Thoracic aorta (tissue), 2 donors: ENCODE results near the gene FGGY. TPM values are rescaled to one million over a fixed set of nuclear protein-coding genes. Genes with fewer than 3 reads are reported as not detected.
"Not testable (repeated sequence)": the region's sequence is repeated elsewhere in the genome, so short reads cannot be mapped to it uniquely, and the experiment has no call there.

Experiments
- ATAC-seq: fragments of 150-250 bp; one replicate; pipeline ENCODE4 v1.8.0; 2017; ENCODE audit warnings: low read depth; ENCODE audit not compliant: insufficient number of reproducible peaks, low FRiP score
- DNase-seq: peaks from one replicate; pipeline ENCODE4 v3.0.0-alpha.2; 2020; ENCODE audit warnings: low spot score
- H3K27ac ChIP-seq, 2 donors: fragments of 200-600 bp; sonication (generic); 1 replicate in 1 of 2; 2 replicates in 1 of 2; pipeline ENCODE4 v1.5.1; 2016; ENCODE audit warnings: mild to moderate bottlenecking in 2 of 2, moderate library complexity in 2 of 2
- H3K27me3 ChIP-seq: fragments of 200-600 bp; sonication (generic); replicated peaks from 2 replicates; pipeline ENCODE4 v1.6.0; 2016; ENCODE audit warnings: mild to moderate bottlenecking; ENCODE audit not compliant: insufficient read depth
- H3K36me3 ChIP-seq: fragments of 200-600 bp; sonication (generic); one replicate; pipeline ENCODE4 v1.5.1; 2016
- H3K4me1 ChIP-seq, 2 donors: fragments of 200-600 bp; sonication (generic); 1 replicate in 1 of 2; 2 replicates in 1 of 2; pipeline versions ENCODE4 v1.5.1 to v1.6.0; 2016; ENCODE audit warnings: low read depth in 2 of 2, mild to moderate bottlenecking in 1 of 2; ENCODE audit not compliant: control insufficient read depth in 1 of 2
- H3K4me3 ChIP-seq: fragments of 200-600 bp; sonication (generic); 2 replicates; pipeline ENCODE4 v1.5.1; 2016; ENCODE audit warnings: mild to moderate bottlenecking
- H3K9me3 ChIP-seq: fragments of 200-600 bp; sonication (generic); 2 replicates; pipeline ENCODE4 v1.5.1; 2016
- total RNA-seq, 2 donors: library from RNA; depleted of rRNA; stranded (reverse); fragments of >200 nt; gene quantifications; one replicate each; pipeline versions ENCODE4 v1.1.0 to v1.2.3, GENCODE V29; 2016
- TF ChIP-seq, protein P1 (sequence below): fragments of 200-600 bp; sonication (generic); IDR thresholded peaks from one replicate; pipeline ENCODE4 v1.5.1; 2019; ENCODE audit warnings: antibody characterized with exemption

The FGGY gene
- total RNA-seq, 2 donors from 2014 or later = 6.5 to 9.9 TPM

DNA sequence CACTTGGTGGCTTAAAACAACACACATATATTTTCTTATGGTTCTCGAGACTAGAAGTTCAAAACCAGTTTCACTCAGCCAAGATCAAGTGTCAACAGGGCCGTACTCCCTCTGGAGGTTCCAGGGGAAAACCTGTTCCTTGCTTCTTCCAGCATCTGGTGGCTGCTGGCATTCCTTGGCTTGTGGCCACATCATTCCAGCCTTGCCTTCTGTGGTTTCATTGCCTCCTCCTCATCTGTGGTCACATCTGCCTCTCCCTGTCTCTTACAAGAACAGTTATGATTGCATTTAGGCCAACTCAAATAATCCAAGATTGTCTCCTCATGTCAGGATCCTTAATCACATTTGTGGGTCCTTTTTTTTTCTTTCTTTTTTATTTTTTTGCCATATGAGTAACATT, 277.2 kb downstream of the FGGY start:
- ATAC-seq (no peak), DNase-seq (no peak)
- Histone ChIP-seq H3K36me3 (no peaks in the 10 kb centered on the region), H3K9me3 (peaks cover 3% of the 10 kb centered on the region), H3K27ac (no peak overlapping the region), H3K4me1 (no peaks in the 10 kb centered on the region), H3K4me3 (no peak overlapping the region), H3K27me3 (no peaks in the 10 kb centered on the region)
- TF ChIP-seq, protein P1, sequence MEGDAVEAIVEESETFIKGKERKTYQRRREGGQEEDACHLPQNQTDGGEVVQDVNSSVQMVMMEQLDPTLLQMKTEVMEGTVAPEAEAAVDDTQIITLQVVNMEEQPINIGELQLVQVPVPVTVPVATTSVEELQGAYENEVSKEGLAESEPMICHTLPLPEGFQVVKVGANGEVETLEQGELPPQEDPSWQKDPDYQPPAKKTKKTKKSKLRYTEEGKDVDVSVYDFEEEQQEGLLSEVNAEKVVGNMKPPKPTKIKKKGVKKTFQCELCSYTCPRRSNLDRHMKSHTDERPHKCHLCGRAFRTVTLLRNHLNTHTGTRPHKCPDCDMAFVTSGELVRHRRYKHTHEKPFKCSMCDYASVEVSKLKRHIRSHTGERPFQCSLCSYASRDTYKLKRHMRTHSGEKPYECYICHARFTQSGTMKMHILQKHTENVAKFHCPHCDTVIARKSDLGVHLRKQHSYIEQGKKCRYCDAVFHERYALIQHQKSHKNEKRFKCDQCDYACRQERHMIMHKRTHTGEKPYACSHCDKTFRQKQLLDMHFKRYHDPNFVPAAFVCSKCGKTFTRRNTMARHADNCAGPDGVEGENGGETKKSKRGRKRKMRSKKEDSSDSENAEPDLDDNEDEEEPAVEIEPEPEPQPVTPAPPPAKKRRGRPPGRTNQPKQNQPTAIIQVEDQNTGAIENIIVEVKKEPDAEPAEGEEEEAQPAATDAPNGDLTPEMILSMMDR = no peak

DNA sequence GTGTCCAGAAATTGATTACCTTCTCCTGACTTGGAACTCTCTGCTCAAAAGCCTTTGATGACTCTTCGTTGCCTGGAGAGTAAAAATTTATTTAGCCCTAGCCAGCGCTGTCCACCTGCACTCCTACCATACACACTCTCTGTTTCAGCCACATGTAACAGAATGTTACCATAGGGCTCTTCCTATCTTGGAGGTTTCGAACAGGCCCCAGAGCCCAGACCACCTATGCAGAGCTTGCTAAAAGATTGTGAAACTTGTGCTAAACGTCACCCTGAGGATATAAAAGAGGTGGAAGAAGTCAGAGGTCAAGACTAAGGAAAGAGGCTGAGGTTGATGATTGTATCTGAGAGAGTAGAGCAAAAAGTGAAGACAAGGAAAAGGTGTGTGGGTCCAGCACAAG, 280.9 kb downstream of the FGGY start:
- no peak overlapping the region for H3K4me3 ChIP-seq
- no peak for DNase-seq
- no peaks in the 10 kb centered on the region for H3K36me3 ChIP-seq
- no peak overlapping the region for H3K27ac ChIP-seq
- TF ChIP-seq, protein P1 = no peak
- H3K4me1 ChIP-seq = no peaks in the 10 kb centered on the region
- H3K27me3 ChIP-seq = no peaks in the 10 kb centered on the region
- H3K9me3 ChIP-seq = peaks cover 3% of the 10 kb centered on the region
- ATAC-seq = no peak

DNA sequence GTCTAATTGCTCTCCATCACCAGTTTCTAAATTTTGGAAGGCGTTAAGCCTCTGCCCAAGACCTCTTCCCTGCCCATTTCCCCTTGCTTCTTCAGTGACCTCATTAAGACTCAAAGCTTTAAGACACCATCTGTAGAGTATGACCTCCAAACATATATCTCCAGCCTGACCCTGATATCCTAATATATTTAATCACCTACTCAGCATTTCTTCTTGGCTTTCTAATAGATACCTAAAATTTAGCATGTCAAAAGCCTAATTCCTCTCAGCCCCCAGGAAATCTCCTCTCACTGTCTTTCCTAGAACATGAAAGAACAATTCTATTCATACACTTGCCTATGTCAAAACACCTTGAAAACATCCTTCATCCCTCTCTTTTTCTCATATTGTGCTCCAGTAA, 282.3 kb downstream of the FGGY start:
- no peak overlapping the region for H3K27ac ChIP-seq
- TF ChIP-seq, protein P1 = no peak
- H3K4me3 ChIP-seq = no peak overlapping the region
- H3K4me1 ChIP-seq = no peaks in the 10 kb centered on the region
- no peaks in the 10 kb centered on the region for H3K36me3 ChIP-seq
- no peaks in the 10 kb centered on the region for H3K9me3 ChIP-seq
- DNase-seq (no peak), ATAC-seq (no peak)
- H3K27me3 ChIP-seq = no peaks in the 10 kb centered on the region

DNA sequence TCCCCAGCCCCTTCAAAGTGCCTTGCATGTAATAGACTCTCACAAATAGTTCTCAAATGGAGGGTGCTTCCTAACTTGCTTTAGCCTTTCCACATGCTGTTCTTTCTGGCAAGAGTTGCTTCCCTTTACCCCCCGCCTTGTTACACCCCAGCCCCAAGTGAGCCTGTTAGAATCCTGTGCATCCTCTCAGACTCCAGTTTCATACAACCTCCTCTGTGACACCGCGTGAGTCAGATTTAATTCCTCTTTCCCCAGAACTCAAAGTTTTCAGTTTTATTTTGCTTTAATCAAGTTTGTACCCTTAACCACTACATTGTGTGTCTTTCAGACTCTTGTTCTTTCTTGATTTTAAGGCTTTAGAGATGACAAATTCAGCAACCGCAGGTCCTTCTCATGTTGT, 283.4 kb downstream of the FGGY start:
- TF ChIP-seq, protein P1 = no peak
- Histone ChIP-seq H3K27ac (no peak overlapping the region), H3K9me3 (no peaks in the 10 kb centered on the region), H3K4me3 (no peak overlapping the region), H3K36me3 (no peaks in the 10 kb centered on the region), H3K4me1 (no peaks in the 10 kb centered on the region), H3K27me3 (no peaks in the 10 kb centered on the region)
- DNase-seq = no peak
- no peak for ATAC-seq

DNA sequence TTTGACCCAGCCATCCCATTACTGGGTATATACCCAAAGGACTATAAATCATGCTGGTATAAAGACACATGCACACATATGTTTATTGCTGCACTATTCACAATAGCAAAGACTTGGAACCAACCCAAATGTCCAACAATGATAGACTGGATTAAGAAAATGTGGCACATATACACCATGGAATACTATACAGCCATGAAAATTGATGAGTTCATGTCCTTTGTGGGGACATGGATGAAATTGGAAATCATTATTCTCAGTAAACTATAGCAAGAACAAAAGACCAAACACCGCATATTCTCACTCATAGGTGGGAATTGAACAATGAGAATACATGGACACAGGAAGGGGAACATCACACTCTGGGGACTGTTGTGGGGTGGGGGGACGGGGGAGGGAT, 295.5 kb downstream of the FGGY start:
- ATAC-seq, DNase-seq: not testable (repeated sequence)

DNA sequence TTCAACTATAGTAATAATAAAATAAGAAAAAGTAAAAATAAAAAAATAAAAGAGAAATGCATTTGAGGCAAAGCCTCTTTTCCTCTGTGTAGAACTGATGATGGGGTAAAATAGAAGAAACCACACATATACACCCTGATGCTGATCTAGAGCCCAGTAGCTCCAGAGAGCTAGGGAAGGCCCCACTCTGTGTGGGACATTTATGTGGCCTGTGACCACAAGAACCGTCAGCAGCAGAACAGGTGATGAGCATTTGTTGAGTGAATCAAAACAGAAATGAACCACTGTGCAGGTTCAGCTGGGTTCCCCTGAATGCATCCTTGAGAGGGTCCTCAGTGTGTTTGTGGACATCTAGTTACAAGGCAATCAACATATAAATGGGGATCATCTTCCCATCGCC, 296.0 kb downstream of the FGGY start:
- DNase-seq (no peak), ATAC-seq (no peak)
- H3K27me3 ChIP-seq = no peaks in the 10 kb centered on the region
- H3K4me1 ChIP-seq = peaks cover 0 to 12% of the 10 kb centered on the region in 2 donors
- H3K36me3 ChIP-seq = no peaks in the 10 kb centered on the region
- TF ChIP-seq, protein P1 = no peak
- no peak overlapping the region for H3K27ac ChIP-seq
- H3K4me3 ChIP-seq = no peak overlapping the region
- no peaks in the 10 kb centered on the region for H3K9me3 ChIP-seq

More for the DNA sequence above, 295.5 kb downstream of the FGGY start:
- not testable (repeated sequence) for H3K9me3 ChIP-seq, H3K36me3 ChIP-seq, H3K27me3 ChIP-seq, H3K4me3 ChIP-seq, H3K27ac ChIP-seq
- peaks cover 0 to 12% of the 10 kb centered on the region in 2 donors for H3K4me1 ChIP-seq
